Stimulated activated CD8-positive, alpha-beta memory T cell treated with anti-CD3 and anti-CD28 coated beads, Interleukin-2, amount 100 ng/mL, for 1 hour (primary cell): ENCODE results near the gene CSF1R.

Experiments
- DNase-seq, 2 donors: peaks; one replicate each; pipeline ENCODE4 v3.0.0-alpha.2; 2020; ENCODE audit warnings: low read depth in 2 of 2

Gene CSF1R

DNA sequence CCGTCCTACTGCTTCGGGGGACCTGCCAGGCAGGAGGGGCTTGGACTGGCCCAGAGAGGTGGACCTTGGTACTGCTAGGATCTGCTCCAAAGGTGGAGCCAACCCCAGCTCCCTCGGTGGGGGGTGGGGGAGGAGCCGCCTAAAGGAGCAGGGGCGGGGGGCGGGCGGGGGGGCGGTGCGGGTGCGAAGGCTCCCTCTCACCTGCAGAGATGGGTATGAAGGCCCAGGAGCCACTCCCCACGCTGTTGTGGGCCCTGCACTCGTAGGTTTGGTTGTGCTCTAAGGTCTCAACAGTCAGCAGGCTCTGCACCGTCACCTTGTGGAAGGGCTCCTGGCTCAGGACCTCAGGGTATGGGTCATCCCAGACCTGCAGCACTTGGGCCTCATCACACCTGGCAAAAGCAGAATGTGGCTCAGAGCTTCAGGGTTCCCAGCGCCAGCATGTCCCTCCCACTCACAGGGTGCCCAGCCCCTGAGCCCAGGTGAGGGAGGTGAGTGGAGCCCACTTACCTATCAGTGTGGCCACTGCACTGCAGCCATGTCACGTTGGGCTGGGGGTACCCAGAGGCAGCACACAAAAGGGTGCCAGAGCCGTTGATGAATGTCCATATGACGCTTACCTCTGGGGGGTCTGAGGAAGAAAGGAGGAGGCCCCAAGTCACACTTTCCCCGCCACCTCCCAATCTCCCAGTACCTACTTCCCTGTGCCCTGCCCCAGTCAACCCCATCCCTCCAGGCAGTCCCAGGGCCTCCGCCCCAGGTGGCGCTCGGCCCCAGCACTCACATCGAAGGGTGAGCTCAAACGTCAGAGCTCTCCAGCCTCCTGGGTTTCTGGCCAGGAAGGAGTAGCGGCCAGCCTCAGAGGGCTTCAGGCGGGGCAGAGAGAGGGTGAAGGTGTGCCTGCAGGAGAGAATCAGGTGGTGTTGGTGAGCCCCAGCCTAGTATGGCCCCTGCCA, 16.4 kb downstream of the CSF1R start:
- no peak for DNase-seq

DNA sequence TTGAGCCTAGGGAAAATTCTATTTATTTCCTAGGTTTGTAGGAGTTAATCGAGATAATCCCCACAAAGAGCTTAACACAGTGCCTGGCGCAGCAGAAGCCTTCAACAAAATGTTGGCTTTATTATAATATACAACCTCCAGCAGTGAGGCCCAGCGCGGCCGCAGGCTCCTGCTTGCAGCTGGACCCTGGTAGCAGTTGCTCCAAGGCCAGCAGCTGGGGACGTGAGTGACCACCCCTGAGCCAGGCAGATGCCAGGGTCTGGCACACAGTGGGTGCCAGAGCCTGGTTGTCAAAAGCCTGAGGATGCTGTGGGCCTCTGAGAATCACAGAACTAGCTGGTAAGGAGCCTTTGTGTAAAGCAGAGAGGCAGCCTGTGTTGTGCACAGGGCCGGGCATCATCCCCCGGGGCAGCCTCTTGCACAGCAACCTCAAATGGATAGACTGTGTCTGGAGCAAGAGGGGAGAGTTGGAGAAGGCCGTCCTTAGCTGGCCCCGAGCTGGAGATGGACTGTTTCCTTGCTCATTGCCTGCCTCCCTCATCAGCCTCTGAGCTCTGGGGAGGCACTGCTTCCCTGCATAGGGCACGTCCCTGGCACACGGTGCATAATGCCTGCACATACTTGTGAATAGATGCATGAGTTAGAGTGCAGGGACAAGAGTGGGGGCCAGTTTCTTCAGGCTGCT, 17.3 kb downstream of the CSF1R start:
- DNase-seq = no peak

DNA sequence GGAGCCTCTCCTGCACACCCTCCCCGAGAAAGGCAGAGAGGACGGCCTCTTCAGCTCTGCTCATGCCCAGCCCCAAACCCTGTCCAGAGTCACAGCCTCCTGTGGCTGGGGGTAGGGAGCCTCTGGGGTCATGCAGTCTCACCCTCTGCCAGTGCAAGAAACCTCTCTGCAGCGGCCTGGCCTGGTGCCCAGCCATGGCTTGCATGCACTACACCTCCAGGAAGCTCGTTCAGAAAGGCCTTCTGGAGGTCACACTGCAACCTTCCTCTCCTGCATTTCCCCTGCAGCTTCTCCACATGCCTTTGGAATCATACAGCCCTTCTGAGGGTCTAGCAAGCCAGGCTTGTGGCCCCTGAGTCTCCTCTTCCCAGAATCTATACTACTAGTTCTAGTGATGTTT, 17.9 kb downstream of the CSF1R start:
- DNase-seq = no peak

DNA sequence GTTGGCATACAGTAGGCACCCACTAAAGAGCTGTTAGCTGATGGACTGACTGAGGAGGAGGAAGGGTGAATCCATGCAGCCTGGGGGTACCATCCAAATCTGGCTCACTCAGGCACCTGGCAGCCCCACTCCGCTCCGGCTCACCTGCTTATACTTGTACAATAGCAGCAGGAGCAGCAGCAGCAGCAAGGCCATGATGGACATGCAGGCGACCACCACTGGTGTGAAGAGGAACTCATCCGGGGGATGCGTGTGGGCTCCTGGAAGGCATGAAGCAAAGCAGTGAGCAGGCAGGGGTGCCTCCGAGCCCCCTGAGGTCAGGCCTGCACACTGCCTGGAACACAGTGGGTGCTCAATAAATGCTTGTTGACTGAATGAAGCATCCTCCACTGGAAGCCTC, 18.3 kb downstream of the CSF1R start:
- DNase-seq = no peak

DNA sequence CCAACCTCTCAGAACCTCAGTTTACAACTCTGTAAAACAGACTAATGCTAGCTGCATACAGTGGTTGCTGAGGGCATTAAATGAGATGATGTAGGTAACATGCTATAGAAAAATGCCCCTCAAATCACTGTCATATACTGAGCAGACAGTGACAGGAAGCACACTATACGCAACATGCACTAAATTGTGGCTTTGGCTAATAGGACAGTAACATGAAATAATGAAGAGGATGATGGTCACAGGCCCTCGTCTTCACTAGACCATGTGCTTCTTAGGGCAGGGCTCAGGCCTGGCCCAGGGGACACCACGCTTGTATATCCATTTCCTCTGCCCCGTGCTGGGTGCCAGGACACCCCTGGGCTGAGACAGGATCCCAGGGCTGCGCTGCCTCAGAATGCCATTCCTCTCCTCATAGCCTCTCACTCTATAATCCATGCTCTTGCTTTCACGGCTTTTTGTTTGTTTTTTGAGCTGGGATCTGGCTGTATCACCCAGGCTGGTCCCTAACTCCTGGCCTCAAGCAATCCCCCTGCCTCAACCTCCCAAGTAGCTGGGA, 18.9 kb downstream of the CSF1R start:
- DNase-seq = no peak

DNA sequence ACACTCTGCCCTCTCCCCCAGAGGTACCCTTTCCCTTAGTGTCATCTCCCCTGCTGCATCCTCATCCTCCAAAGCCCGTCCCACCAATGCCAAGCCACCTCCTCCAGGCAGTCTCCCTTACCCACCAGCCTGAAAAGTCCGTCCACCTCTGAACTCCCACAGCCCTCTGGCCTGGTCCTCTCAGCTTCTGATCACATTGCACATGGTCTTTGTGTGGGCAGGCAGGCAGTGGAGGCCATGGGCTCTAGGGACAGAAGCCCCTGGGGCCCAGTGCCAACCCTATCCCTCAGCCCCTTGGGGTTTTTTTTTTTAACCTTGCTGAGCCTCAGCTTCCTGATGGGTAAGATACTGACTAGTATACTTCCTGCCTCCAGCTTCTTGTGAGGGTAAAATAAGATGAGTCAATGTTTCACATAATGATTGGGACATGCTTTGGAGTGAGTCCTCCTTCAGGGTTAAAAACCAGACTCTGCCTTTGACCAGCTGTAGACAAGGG, 19.4 kb downstream of the CSF1R start:
- no peak for DNase-seq

DNA sequence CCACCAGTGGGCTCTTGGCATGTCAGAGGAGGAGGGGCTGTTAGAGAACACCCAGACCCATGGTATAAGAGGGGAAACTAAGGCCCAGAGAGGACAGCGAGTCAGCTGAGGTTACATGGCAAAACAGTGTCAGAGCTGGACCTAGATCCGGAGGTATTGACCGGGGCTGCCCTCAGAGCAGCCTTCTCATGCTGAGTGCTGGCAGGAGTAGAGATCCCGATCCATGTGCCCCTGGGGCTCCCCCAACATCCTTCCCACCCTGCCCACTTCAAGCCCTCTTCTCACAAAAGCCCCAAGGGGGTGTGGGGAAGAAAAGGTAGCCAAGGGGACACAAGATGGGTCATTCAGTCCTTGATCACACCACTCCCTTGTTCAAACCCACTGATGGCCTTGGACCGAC, 19.9 kb downstream of the CSF1R start:
- DNase-seq = no peak

DNA sequence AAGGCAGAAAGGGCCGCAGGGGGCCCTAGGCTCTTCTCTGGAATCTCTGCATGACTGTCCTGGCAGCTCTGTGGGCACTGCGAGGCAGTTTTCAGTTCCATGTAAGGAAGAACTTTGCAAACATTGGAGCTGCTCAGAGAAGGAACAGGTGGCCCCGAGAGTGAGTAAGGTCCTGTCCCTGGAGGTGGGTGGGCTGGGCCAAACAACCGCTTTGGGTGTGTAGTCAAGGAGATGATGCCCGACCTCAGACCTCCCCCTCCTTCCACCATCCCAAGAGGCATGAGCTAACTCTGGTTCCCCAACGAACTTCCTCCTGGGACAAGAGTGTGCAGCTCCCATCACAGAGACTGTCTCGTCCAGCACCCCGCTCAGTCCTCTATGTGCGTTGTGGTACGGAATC, 20.5 kb downstream of the CSF1R start:
- no peak for DNase-seq

DNA sequence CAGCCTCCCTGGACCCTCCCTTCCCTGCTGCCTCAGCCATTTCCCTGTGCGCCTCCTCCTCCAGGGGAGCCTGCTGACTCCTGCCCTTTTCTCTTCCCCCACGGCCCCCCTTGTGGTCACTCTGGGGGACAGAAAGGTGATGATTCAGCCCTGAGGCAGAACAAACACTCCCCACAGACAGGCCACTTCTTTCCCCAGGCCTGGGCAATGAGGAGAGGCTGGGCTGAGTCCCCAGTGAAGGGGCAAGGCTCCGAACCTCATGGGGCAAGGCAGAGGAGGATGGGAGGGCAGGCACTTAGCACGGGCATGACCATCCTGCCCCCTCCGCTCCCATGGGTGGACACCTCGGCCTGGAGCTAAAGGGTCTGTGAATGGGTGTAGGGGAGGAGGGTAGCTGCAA, 21.0 kb downstream of the CSF1R start:
- DNase-seq = no peak

DNA sequence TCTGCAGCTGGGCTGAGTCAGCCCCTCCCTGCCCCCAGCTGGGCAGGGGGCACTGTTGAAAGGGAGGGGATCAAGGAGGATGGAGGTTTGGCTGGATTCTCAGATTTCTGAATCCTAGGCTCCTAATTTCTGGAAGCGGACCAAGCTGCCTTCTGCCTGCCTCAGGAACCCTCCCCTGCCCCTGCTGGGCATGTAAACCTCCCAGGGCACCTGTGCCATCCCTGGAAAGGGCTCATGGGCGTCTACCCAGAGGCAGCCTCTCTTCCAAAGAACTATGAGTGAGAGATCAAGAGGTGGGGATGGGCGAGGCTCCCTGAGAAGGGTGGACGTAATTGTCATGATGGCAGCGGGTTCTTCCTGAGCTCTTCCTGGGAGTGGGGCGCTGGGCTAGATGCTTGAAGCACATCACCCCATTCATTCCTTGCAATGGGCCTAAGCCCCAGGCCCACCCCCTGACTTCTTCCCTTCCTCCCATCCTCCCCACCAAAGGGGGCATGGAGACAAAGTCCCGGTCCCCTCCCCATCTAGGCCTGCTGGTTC, 21.6 kb downstream of the CSF1R start:
- DNase-seq = no peak

DNA sequence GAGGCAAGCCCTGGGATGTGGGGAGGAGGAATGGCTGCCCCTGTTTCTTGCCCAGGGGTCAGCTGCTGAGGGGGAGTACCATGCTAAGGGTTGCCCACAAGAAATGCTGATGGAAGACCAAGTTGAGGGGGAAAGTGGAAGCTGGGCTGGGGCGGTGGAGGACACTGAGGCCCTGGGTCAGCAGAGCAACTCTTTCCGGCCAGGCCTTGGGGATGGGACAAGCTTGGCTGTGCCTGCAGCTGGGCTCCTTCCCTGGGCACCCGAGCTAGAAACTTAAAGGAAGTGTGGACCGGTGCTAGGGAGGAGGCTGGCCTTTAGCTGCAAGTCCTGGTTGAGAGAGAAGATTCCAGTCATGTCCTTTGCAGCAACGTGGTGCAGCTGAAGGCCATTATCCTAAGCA, 22.7 kb downstream of the CSF1R start:
- DNase-seq = no peak

DNA sequence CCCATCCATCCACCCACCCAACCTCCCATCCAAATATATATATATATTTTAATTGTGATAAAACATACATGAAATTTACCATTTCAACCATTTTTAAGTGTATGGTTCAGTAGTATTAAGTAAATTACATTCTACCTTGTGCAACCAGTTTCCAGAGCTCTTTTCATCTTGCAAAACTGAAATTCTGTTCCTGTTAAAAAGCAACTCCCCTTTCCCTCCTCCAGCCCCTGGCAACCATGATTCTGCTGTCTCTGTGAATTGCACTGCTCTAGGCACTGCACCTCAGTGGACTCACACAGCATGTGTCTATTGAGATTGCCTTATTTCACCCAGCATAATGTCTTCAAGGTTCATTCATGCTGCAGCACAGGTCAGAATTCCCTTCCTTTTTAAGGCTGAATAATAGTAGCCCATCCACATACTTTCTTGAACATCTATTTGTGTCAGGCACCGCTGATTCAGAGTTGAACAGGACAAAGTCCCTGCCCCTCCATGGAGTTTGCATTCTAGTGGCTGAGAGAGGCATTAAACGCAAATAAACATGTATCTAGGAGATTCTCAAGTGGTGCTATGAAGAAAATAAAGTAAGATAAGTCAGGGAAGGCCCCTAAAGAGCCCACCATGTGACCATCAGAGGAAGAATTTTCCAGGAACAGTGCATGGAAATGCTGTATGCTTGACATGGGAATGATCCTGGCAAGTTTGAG, 24.0 kb downstream of the CSF1R start:
- no peak for DNase-seq

DNA sequence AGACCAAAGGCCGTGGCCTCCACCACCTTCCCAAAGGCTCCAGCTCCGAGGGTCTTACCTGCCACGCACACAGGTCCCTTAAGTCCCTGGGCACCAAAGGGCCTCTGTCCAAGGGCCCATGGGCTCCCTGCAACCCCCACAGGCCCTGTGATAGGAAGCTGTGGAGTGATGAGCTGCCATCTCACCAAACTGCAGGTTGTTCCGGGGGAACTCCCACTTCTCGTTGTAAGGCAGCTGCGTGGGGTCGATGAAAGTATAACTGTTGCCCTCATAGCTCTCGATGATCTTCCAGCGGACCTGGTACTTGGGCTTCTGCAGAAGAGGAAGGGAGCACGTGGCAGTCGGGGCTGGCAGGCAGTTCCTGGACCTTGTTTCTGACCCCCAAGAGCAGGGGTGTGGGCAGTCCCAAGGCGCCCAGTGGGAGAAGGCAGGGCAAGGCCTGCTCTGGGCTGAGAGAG, 24.8 kb downstream of the CSF1R start:
- DNase-seq = no peak

DNA sequence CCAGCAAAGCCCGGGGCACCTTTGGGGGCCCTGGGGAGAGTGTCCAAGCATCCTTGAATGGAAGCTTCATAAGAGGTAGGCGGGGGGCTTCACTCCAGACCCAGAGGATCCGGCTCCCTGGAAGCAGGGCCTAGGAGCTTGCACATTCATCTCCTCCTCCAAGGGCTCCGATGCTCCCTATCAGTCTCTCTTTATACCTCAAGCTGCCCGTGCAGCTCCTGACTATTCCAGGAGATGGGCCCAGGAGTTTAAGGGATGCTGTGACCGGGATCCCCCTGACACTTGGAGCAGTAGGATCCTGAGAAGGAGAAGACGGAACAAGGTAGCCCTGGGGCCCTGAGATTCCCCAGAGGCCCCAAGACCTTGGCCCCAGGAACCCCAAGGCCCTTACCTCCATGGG, 25.9 kb downstream of the CSF1R start:
- no peak for DNase-seq

DNA sequence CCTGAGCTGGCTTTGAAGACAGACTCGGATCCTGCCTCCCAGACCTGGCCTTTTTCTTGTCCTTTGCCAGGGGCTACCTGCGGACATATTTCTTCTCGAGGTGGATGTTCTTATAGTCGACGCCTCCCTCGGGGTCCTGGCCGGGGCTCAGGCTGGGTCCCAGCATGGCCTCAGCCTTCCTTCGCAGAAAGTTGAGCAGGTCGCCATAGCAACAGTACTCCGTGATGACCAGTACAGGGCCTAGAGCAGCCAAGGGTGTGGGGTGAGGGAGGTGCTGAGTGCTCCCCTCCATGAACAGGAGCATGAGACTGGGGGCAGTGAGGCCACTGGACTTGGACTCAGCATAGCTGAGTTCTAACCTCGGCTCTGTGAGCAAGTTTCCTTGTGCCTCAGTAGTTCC, 26.7 kb downstream of the CSF1R start:
- no peak for DNase-seq

DNA sequence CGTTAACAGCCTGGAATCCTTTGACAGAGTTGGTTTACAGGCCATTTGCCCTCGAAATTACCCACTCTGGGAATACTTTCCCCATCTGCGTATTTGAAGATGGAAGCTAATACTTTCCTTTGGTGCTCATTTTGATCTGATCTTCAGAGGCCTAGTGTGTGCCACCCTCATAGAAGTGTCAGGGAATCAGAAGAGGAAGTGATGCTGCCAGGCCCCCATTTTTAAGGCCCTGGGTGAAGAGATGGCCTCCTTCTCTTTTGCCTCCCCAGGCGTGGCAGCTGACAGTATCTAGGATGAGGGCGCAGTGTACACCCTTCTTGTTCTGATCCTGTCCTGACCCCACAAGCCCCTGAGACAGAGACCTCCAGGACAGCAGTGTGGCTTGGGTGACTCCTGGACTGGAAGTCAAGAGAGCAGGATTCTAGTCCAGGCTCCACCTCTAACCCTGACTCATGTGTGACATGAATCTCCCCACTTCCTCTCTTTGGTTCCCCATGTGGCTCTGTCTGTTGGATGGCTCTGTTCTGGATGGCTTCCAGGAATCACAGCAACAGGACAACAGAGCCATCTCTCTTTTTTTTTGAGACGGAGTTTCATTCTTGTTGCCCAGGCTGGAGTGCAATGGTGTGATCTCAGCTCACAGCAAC, 27.8 kb downstream of the CSF1R start:
- no peak for DNase-seq

DNA sequence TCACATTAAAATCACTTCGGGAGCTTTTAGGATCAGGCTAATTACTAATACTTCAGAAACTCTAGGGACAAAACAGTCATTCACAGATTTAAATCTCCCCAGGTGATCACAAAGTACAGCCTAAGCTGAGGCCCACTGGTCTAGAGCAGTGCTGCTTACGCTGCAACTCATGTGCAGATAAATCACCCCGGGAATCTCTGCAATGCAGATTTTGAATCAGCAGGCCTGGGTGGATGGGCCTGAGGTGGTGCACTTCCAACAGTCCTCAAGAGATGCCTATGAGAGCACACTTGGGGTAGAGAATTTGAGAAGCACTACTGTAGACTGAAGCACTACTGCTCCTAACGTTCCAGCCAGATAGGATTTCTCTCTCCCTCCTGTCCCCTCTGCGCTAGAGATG, 28.4 kb downstream of the CSF1R start:
- no peak for DNase-seq

DNA sequence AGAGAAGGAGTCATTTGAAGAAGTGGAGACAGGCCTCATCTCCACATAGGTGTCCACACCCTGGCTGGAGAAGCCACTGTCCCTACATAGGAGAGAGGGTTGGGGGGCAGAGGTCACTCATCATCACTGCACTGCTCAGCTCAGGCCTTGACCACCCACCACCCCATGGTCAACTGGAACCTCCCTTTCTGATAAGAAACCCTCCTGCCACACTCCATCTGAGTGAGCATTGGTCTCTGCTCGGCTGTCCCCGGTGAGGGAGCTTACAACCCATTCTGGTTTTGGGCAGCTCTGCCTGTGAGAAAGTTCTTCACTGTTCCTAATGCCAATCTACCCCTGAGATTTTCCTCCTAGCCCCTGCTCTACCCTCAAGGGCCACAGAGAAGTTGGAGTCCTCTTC, 28.8 kb downstream of the CSF1R start:
- DNase-seq = no peak

DNA sequence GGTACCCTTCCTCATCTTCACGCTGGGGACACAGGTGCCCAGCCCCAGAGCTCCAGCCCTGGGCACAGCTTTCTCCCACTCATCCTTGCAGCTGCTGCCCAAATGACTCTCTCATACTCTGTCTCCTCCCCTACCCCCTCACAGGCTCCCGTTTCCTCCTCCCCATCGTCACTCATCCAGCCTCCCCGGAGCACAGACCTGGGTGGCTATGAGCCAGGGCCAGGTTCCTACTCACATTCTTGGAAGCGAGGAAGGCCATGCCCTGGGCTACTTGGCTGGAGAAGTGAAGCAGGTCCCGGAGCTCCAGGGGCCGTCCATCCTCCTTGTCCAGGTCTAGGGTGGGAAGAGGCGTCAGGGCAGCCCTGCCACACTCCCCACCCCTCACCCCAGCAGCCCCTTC, 29.3 kb downstream of the CSF1R start:
- no peak for DNase-seq

DNA sequence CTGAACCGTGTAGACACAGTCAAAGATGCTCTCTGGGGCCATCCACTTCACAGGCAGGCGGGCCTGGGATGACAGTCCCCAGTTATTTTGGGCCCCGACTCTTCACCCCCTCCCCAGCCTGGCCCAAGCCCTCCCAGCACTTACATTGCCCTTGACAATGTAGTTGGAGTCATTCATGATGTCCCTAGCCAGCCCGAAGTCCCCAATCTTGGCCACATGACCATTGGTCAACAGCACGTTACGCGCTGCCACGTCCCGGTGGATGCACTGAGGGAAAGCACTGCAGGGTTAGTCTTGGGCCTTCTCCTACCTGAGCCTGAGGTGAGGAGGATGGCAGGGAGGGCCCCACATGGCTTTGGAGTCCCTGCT, 30.3 kb downstream of the CSF1R start:
- DNase-seq = no peak

DNA sequence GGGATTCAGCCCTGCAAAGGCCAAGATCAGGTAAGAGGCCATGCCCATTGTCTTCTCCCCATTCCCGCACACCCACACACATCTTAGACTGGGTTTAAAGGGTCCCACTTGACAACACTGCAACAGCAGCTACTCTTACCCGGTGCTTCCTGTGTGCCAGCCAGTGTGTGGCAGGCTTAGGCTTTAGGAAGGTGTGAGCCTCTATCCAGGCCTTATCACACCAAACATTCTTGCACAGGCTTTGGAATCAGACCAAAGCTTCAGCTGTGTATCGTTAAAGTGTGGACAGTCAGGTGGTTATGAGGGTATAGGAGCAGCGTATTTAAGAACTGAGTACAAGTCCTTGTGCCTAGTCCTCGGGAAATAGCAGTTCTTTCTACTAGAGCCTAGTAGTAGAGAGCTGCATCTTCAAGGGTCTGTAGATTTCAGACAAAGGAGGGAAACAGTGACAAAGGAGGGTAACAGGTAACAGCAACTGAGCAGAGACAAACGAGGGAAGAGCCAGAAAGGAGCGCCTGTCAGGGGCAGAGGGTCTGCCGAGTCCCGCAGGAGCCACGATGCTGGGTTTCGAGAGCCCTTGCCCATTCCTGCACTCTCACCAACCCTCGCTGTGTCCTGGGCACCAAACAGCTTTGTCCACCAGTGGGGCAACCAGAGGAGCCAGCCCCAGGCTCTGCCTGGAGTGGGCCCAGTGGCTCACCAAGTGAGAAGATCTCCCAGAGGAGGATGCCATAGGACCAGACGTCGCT, 30.9 kb downstream of the CSF1R start:
- DNase-seq = no peak
